B cell (primary cell): Measurements from ENCODE around the gene EEA1. TPM values are rescaled to one million over a fixed set of nuclear protein-coding genes. Genes with fewer than 3 reads are reported as not detected.

Experiments
- ATAC-seq: fragments of 200-7000 bp; cut with Tn5 transposase; one replicate; pipeline ENCODE4 v1.10.0; 2021; ENCODE audit warnings: low read depth, mild to moderate bottlenecking, moderate number of reproducible peaks, moderate library complexity
- CTCF ChIA-PET: fragments of 350-600 bp; sonication (Branson Sonifier 250); formaldehyde crosslinking; loops from one replicate; lab custom pipeline; 2021; ENCODE audit warnings: antibody characterized with exemption, inconsistent platforms; lab: Charles Lee
- POLR2A ChIA-PET: fragments of 350-600 bp; sonication (Branson Sonifier 250); formaldehyde crosslinking; loops from one replicate; lab custom pipeline; 2021; ENCODE audit warnings: antibody characterized with exemption; lab: Charles Lee
- DNase-seq: peaks from one replicate; pipeline ENCODE4 v3.0.0; 2013
- H2AFZ ChIP-seq: 2 replicates; pipeline ENCODE4 v1.6.1; 2012; ENCODE audit warnings: mild to moderate bottlenecking, low read depth, low read length; ENCODE audit not compliant: insufficient read depth, poor library complexity, severe bottlenecking
- H3K27ac ChIP-seq, 2 donors: 1 replicate in 1 of 2; 2 replicates in 1 of 2; pipeline ENCODE4 v1.5.1; 2012 to 2013; ENCODE audit warnings: low read length in 2 of 2, mild to moderate bottlenecking in 2 of 2, moderate library complexity in 1 of 2
- H3K27me3 ChIP-seq, 4 experiments: fragments of 200-600 bp in 1 of 4; sonication (generic) in 1 of 4; replicated peaks in 1 of 4; 1 replicate in 2 of 4; 2 replicates in 2 of 4; pipeline versions ENCODE4 v1.6.1 to v1.7.0; 2013 to 2016; ENCODE audit warnings: low read length in 3 of 4, mild to moderate bottlenecking in 2 of 4, mixed read lengths in 1 of 4, moderate library complexity in 1 of 4; ENCODE audit not compliant: insufficient read depth in 4 of 4, control insufficient read depth in 3 of 4; ENCODE audit errors: control extremely low read depth in 1 of 4
- H3K36me3 ChIP-seq, 2 experiments: replicated peaks in 1 of 2; 1 replicate in 1 of 2; 2 replicates in 1 of 2; pipeline versions ENCODE4 v1.6.1 to v1.7.1; 2013; ENCODE audit warnings: low read length in 1 of 2; ENCODE audit not compliant: insufficient read depth in 2 of 2, control insufficient read depth in 1 of 2; ENCODE audit errors: control extremely low read depth in 1 of 2, extremely low read depth in 1 of 2
- H3K4me1 ChIP-seq, 2 donors: fragments of 200-600 bp in 1 of 2; sonication (generic) in 1 of 2; 1 replicate in 1 of 2; 2 replicates in 1 of 2; pipeline versions ENCODE4 v1.5.1 to v1.6.1; 2013 to 2017; ENCODE audit warnings: low read length in 2 of 2; ENCODE audit not compliant: control insufficient read depth in 2 of 2, insufficient read depth in 2 of 2
- H3K4me2 ChIP-seq: replicated peaks from 2 replicates; pipeline ENCODE3; 2012; ENCODE audit warnings: mild to moderate bottlenecking, low read depth, low read length; ENCODE audit not compliant: poor library complexity, severe bottlenecking
- H3K4me3 ChIP-seq, 5 experiments: fragments of 200-600 bp in 1 of 5; sonication (generic) in 1 of 5; 1 replicate in 3 of 5; 2 replicates in 2 of 5; pipeline versions ENCODE4 v1.5.1 to v1.7.0; 2011 to 2016; ENCODE audit warnings: low read length in 4 of 5, mild to moderate bottlenecking in 4 of 5, low read depth in 2 of 5, control low read depth in 1 of 5, moderate library complexity in 1 of 5; ENCODE audit not compliant: insufficient read depth in 1 of 5; ENCODE audit errors: control extremely low read depth in 1 of 5, extremely low read depth in 1 of 5
- H3K79me2 ChIP-seq: fragments of 200-600 bp; sonication (generic); one replicate; pipeline ENCODE4 v1.6.0; 2016; ENCODE audit warnings: low read length; ENCODE audit not compliant: control insufficient read depth, insufficient read depth
- H3K9ac ChIP-seq: fragments of 200-600 bp; sonication (generic); 2 replicates; pipeline ENCODE4 v1.6.1; 2017; ENCODE audit warnings: mild to moderate bottlenecking, low read length, moderate library complexity
- H3K9me3 ChIP-seq, 3 donors: one replicate each; pipeline versions ENCODE4 v1.6.1 to v1.7.1; 2013; ENCODE audit warnings: low read length in 2 of 3; ENCODE audit not compliant: control insufficient read depth in 2 of 3, insufficient read depth in 1 of 3; ENCODE audit errors: control extremely low read depth in 1 of 3
- H4K20me1 ChIP-seq: 2 replicates; pipeline ENCODE4 v1.6.0; 2012; ENCODE audit warnings: mild to moderate bottlenecking, low read length; ENCODE audit not compliant: insufficient read depth, control insufficient read depth, poor library complexity, severe bottlenecking
- H3K27ac Mint-ChIP-seq: one replicate; pipeline ENCODE4 v1.8.0; 2021; ENCODE audit warnings: mixed read lengths
- H3K27me3 Mint-ChIP-seq: one replicate; pipeline ENCODE4 v1.8.0; 2021; ENCODE audit warnings: mixed read lengths
- H3K4me1 Mint-ChIP-seq: one replicate; pipeline ENCODE4 v1.8.0; 2021; ENCODE audit warnings: mixed read lengths
- H3K4me3 Mint-ChIP-seq: one replicate; pipeline ENCODE4 v1.8.0; 2021; ENCODE audit warnings: mixed read lengths
- H3K9me3 Mint-ChIP-seq: one replicate; pipeline ENCODE4 v1.8.0; 2022; ENCODE audit warnings: mixed read lengths; ENCODE audit not compliant: insufficient read depth
- EZH2 ChIP-seq: IDR thresholded peaks from 2 replicates; pipeline ENCODE4 v1.6.1; 2012; ENCODE audit warnings: borderline replicate concordance, low read depth, mild to moderate bottlenecking, moderate library complexity, low read length; ENCODE audit not compliant: insufficient read depth, poor library complexity, severe bottlenecking
- WGBS: methylation state at CpG from one replicate; pipeline ENCODE4 v1.1.5; 2013; ENCODE audit warnings: missing lambda C conversion rate; ENCODE audit not compliant: insufficient coverage; 5-methylcytosine and 5-hydroxymethylcytosine counted together
- intact Hi-C: fragments of 100-400 bp; cut with micrococcal nuclease; formaldehyde crosslinking; loops from one replicate; pipeline ENCODE4 v1.10.0; 2022
- polyA plus RNA-seq: library from polyadenylated mRNA; depleted of rRNA; stranded (reverse); fragments of >200 nt; gene quantifications from 2 replicates; pipeline ENCODE4 v1.2.3, GENCODE V29; 2012
- total RNA-seq, 2 donors: library from RNA; stranded (reverse); fragments of 120-200 nt in 1 of 2; gene quantifications; 1 replicate in 1 of 2; 2 replicates in 1 of 2; pipeline versions ENCODE4 v1.2.3 to v1.2.4, GENCODE V29; 2013 to 2022
- TF ChIP-seq, protein P1 (sequence below): fragments of 200-600 bp; IDR thresholded peaks from one replicate; pipeline ENCODE4 v1.8.0; 2022; ENCODE audit warnings: antibody characterized with exemption, mild to moderate bottlenecking

EEA1 gene
- total and polyA plus RNA-seq, 2 donors (not counting 1 experiment from before 2014, with no cell fraction given), result 1.8 to 26.3 TPM

DNA sequence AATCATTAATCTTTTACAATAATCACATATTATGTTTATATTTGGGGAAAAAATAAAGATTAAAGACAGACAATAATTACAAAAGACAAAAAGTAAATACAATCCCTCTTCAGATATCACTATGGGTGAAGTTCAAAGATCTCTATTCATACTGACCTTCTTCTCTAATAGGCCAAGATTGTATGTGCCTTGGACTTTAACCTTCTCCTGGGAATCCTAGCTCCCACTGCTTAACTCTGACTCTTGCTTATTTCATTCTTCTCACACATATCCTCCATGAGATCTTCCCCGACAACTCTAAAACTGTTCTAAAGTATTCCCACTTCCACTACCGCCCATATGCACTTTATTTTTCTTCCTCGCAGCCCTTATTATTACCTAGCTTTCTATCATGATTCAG lies 83.8 kb downstream of the EEA1 start:
- TF ChIP-seq EZH2, result no peak
- TF ChIP-seq, protein P1, sequence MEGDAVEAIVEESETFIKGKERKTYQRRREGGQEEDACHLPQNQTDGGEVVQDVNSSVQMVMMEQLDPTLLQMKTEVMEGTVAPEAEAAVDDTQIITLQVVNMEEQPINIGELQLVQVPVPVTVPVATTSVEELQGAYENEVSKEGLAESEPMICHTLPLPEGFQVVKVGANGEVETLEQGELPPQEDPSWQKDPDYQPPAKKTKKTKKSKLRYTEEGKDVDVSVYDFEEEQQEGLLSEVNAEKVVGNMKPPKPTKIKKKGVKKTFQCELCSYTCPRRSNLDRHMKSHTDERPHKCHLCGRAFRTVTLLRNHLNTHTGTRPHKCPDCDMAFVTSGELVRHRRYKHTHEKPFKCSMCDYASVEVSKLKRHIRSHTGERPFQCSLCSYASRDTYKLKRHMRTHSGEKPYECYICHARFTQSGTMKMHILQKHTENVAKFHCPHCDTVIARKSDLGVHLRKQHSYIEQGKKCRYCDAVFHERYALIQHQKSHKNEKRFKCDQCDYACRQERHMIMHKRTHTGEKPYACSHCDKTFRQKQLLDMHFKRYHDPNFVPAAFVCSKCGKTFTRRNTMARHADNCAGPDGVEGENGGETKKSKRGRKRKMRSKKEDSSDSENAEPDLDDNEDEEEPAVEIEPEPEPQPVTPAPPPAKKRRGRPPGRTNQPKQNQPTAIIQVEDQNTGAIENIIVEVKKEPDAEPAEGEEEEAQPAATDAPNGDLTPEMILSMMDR, result no peak

DNA sequence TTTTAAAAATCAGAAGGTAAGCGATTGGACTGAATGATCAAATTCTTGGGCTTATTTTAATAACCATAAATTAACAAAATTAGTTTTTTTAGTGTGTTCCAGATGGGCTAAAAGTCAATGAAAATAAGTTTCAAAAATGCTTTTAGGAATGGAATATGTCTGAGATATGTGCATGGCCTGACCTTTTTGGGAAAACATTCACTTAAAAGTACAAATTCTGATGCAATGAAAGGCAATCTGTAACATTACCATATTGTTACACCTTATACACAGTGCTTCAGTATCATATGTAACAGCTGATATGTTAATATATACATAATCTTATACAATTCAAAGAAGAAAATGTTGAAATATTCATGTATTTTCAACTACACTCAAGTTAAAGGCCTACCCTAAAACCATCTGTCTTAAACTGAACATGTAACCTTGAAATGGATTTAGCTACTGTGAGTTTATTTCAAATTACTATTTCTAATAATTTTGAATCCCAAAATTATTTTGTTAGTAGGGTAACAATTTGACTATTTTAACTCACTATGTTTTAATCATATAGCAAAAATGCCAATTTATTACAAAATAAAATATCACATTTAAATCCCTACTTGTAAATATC lies 84.8 kb downstream of the EEA1 start:
- H3K36me3 ChIP-seq, result peaks cover 7 to 16% of the 10 kb centered on the region in 2 experiments
- no peak overlapping the region for H3K4me2 ChIP-seq
- H3K9ac ChIP-seq, result no peak overlapping the region
- Mint-ChIP-seq H3K27ac (no peak overlapping the region), H3K27me3 (no peaks in the 10 kb centered on the region), H3K4me1 (no peaks in the 10 kb centered on the region), H3K9me3 (no peaks in the 10 kb centered on the region), H3K4me3 (no peak overlapping the region)
- H3K79me2 ChIP-seq, result no peaks in the 10 kb centered on the region
- ATAC-seq (no peak), DNase-seq (no peak)
- WGBS, result no CpG with 5 or more reads among the region's 1 CpG
- no peaks in the 10 kb centered on the region for H3K27me3 ChIP-seq
- no peak overlapping the region for H2AFZ ChIP-seq
- H4K20me1 ChIP-seq, result no peaks in the 10 kb centered on the region
- no peak overlapping the region for H3K4me3 ChIP-seq
- H3K4me1 ChIP-seq, result no peaks in the 10 kb centered on the region
- CTCF ChIA-PET, result interaction anchor here (0.6 kb wide), 1 partner anchor 538 kb away, joined by 3 read pairs; no protein-coding TSS in a partner anchor
- H3K9me3 ChIP-seq, result no peaks in the 10 kb centered on the region
- intact Hi-C loops, result no loop called here
- POLR2A ChIA-PET, result no interaction called here
- TF ChIP-seq, protein P1, result no peak
- TF ChIP-seq EZH2, result no peak
- H3K27ac ChIP-seq, result no peak overlapping the region

More for the DNA sequence above, 83.8 kb downstream of the EEA1 start:
- Histone ChIP-seq H3K4me1 (no peaks in the 10 kb centered on the region), H3K4me3 (no peak overlapping the region), H2AFZ (no peak overlapping the region), H3K36me3 (peaks cover 14 to 21% of the 10 kb centered on the region in 2 experiments), H3K27ac (no peak overlapping the region), H3K79me2 (no peaks in the 10 kb centered on the region), H3K9me3 (no peaks in the 10 kb centered on the region), H3K4me2 (no peak overlapping the region), H3K27me3 (no peaks in the 10 kb centered on the region), H3K9ac (no peak overlapping the region), H4K20me1 (no peaks in the 10 kb centered on the region)
- Mint-ChIP-seq H3K4me3 (no peak overlapping the region), H3K9me3 (no peaks in the 10 kb centered on the region), H3K27me3 (no peaks in the 10 kb centered on the region), H3K27ac (no peak overlapping the region), H3K4me1 (no peaks in the 10 kb centered on the region)
- intact Hi-C loops, result no loop called here
- no peak for ATAC-seq
- POLR2A ChIA-PET, result no interaction called here
- 88% methylated on average over 1 of the region's 3 CpGs for WGBS
- CTCF ChIA-PET, result no interaction called here
- no peak for DNase-seq
